Tibial nerve (tissue), 4 donors: ENCODE measurements around the gene ZNG1A.

Source experiments
- EP300 ChIP-seq, 2 donors: sonication (generic); formaldehyde crosslinking; IDR thresholded peaks; one replicate each; pipeline ENCODE4 v1.6.1; 2017; ENCODE audit warnings: antibody characterized with exemption in 2 of 2, mild to moderate bottlenecking in 1 of 2
- POLR2A ChIP-seq, 2 donors: fragments of 450-650 bp; IDR thresholded peaks; one replicate each; pipeline ENCODE4 v1.6.1; 2017; ENCODE audit warnings: antibody characterized with exemption in 2 of 2, mild to moderate bottlenecking in 2 of 2, moderate library complexity in 2 of 2
- TF ChIP-seq, protein P1 (sequence below), 5 experiments: fragments of 200-600 bp in 3 of 5; fragments of 450-650 bp in 2 of 5; sonication (generic) in 3 of 5; IDR thresholded peaks; one replicate each; pipeline ENCODE4 v1.5.1; 2016 to 2019; ENCODE audit warnings: antibody characterized with exemption in 5 of 5, mild to moderate bottlenecking in 3 of 5, moderate library complexity in 2 of 5

DNA sequence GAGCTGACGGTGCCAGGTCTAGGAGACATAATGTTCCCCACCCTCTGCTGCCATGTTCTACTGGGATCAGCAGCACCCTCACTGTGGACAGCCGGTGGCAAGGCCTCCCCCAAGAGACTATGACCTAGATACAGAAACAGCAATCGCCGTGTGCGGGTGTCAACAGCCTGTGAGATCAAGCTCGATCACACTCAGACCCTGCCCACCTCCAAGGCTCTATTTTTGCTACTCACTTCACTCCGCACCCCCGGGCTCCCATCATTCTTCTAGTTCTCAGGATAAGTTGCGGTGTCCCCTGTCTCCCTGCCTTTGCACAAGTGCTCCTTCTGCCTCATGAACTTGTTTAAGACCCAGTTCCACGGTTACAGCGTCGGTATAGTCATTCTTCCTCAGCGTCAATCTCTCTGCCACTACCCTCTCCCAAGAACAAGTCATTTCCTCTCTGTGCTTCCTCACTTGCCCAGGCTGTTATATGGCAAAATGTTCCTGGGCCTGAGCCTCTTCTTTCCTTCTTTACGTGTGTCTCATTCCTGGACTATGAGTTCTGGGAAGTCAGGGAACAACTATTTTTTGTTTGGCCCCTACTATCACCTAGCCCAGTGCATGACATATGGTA is 30.4 kb upstream of the ZNG1A start:
- TF ChIP-seq, protein P1, sequence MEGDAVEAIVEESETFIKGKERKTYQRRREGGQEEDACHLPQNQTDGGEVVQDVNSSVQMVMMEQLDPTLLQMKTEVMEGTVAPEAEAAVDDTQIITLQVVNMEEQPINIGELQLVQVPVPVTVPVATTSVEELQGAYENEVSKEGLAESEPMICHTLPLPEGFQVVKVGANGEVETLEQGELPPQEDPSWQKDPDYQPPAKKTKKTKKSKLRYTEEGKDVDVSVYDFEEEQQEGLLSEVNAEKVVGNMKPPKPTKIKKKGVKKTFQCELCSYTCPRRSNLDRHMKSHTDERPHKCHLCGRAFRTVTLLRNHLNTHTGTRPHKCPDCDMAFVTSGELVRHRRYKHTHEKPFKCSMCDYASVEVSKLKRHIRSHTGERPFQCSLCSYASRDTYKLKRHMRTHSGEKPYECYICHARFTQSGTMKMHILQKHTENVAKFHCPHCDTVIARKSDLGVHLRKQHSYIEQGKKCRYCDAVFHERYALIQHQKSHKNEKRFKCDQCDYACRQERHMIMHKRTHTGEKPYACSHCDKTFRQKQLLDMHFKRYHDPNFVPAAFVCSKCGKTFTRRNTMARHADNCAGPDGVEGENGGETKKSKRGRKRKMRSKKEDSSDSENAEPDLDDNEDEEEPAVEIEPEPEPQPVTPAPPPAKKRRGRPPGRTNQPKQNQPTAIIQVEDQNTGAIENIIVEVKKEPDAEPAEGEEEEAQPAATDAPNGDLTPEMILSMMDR (IDR thresholded peaks at IDR 0.05) = no peak
- TF ChIP-seq POLR2A (IDR thresholded peaks at IDR 0.05) (no peak), EP300 (IDR thresholded peaks at IDR 0.05) (no peak)
